Measurements from ENCODE around the gene SLC25A33. TPM values are rescaled to one million over a fixed set of nuclear protein-coding genes. Genes with fewer than 3 reads are reported as not detected.

Gene SLC25A33
- polyA plus RNA-seq, 4 donors: 2.7 to 6.3 (median 4.2) TPM

GRCh38 chr1:9634582-9634981 is 95.3 kb downstream of the SLC25A33 start:
- DNase-seq: no peak
- FAIRE-seq: no peak
- Histone ChIP-seq H3K4me1 (ENCODE audit: control insufficient read depth in 3 of 3, insufficient read depth in 2 of 3, low read depth in 1 of 3, low read length in 2 of 3) (no peaks in the 10 kb centered on the region), H3K27me3 (ENCODE audit: control insufficient read depth in 3 of 3, insufficient read depth in 3 of 3, low read length in 3 of 3) (peaks cover 0 to 7% (median 0%) of the 10 kb centered on the region in 3 donors), H3K9me3 (ENCODE audit: control insufficient read depth in 2 of 2, insufficient read depth in 1 of 2, low read depth in 1 of 2, low read length in 1 of 2) (no peaks in the 10 kb centered on the region), H3K27ac (ENCODE audit: low read depth in 1 of 3, low read length in 2 of 3) (no peak overlapping the region), H3K4me3 (ENCODE audit: low read depth in 1 of 3, low read length in 3 of 3) (no peak overlapping the region), H3K36me3 (ENCODE audit: control insufficient read depth in 3 of 3, insufficient read depth in 2 of 3, low read depth in 1 of 3, low read length in 3 of 3) (no peaks in the 10 kb centered on the region)
- 68 to 83% (median 79%) methylated on average over 2 of the region's 2 CpGs for WGBS, 3 donors

Other genes with a start within 250 kb of the SLC25A33 start
- 10 to 100 TPM; 24.1 to 69.1 (median 32.6) TPM for gene SPSB1, start 246.6 kb upstream of the SLC25A33 start, polyA plus RNA-seq
- gene TMEM201, start 49.4 kb downstream of the SLC25A33 start, polyA plus RNA-seq: 1 to 10 TPM in 3 of 4 donors, under 1 TPM in 1; 0.67 to 8.5 (median 3.7) TPM
- 10 to 100 TPM in 1 of 4 donors, 1 to 10 TPM in 3; 1.8 to 16.8 (median 3.6) TPM for gene PIK3CD, start 112.3 kb downstream of the SLC25A33 start, polyA plus RNA-seq